Stimulated activated CD8-positive, alpha-beta memory T cell treated with anti-CD3 and anti-CD28 coated beads, Interleukin-12 subunit alpha, Interleukin-12 subunit beta, amount 100 ng/mL, for 1 hour (primary cell): ENCODE measurements around the gene MEF2A.
A peak's percentile ranks its signal among the peaks of the same experiment; 100 is the strongest.
"Not testable (repeated sequence)": the region's sequence is repeated elsewhere in the genome, so short reads cannot be mapped to it uniquely, and the experiment has no call there.

Experiments
- DNase-seq: peaks from one replicate; pipeline ENCODE4 v3.0.0-alpha.2; 2020; ENCODE audit warnings: low read depth

The MEF2A gene

DNA sequence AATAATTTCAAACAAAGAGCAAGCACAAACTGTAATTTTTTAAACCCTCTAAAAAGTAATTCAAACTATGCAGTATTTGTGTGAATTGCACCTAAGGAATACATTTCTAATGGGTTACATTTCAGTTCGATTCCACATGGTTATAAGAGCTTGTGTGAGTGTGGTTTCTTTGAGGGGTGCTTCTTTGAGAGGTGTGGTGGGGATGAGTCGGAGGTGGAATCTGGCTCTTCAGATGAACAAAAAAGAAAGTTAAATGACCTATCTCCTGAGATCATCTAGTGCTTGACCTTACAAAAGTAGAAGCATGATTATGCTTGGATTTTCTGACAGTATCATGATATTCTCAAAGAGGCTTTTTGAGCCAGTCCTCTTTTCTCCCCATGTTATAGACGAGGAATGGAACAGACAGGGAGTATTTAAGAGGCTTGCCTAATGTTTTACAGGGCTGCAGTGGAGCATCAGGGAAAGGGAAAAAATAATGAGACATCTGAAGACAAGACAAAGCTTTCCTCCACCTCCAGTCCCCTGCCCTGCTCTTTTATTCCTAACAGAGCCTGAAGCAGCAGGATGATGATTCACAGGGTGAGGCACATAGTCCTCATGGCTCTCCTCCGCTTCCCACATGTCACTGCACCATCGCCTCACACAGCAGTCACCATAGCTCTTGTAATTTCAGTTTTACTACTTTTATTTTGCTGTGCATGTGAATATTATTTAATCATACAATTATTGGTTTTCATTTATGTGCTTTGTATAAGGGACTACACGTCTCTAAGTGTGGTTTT, 85.4 kb downstream of the MEF2A start:
- no peak for DNase-seq

DNA sequence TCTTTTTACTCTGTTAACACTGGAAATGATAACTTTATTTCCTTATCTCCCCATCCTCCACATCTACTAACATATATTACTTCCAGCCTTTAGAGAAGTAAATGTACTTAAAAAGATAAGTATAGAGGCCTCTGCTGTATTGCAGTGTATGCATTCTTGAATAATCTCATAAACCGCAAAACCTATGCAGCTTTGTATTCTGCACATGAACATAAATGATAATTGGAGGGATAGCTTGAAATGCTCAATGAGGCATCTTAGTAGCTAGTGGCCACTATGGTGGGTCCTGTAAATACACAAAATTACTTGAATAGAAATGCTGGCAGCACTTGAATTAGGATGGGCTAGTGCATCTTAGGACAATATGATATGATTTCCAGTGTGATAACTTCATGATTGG, 90.4 kb downstream of the MEF2A start:
- DNase-seq, result no peak

GRCh38 chr15:99657996-99658395, 92.2 kb downstream of the MEF2A start:
- no peak for DNase-seq

- DNase-seq, result no peak
These were observed 97.1 kb downstream of the MEF2A start for GRCh38 chr15:99662903-99663302.

DNA sequence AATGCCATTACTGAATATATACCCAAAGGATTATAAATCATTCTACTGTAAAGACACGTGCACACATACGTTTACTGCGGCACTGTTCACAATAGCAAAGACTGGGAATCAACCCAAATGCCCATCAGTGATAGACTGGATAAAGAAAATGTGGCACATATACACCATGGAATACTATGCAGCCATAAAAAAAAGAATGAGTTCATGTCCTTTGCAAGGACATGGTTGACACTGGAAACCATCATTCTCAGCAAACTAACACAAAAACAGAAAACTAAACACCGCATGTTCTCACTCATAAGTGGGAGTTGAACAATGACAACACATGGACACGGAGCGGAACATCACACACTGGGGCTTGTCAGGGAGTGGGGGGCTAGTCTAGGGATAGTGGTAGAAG, 100.3 kb downstream of the MEF2A start:
- DNase-seq, result not testable (repeated sequence)

GRCh38 chr15:99668533-99669182, 102.9 kb downstream of the MEF2A start:
- no peak for DNase-seq

DNA sequence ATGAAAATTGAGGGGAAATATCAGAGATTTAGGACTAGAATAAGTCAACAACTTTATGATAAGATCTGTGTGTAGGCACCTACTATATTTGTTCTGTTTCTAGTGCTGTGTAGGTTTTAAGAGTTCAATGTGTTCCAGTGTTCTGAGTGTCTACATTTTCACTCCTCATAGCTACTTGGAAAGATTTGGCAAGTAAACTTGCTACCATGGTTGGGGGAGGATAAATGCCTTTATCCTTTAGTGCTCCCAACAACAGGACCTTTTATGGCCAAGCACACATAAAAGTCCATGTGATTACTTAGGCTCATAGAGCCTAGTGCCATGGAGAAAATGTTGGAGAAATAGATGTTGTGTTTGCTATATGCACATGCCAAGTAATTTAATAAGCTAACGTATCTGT, 103.5 kb downstream of the MEF2A start:
- DNase-seq, result no peak

DNA sequence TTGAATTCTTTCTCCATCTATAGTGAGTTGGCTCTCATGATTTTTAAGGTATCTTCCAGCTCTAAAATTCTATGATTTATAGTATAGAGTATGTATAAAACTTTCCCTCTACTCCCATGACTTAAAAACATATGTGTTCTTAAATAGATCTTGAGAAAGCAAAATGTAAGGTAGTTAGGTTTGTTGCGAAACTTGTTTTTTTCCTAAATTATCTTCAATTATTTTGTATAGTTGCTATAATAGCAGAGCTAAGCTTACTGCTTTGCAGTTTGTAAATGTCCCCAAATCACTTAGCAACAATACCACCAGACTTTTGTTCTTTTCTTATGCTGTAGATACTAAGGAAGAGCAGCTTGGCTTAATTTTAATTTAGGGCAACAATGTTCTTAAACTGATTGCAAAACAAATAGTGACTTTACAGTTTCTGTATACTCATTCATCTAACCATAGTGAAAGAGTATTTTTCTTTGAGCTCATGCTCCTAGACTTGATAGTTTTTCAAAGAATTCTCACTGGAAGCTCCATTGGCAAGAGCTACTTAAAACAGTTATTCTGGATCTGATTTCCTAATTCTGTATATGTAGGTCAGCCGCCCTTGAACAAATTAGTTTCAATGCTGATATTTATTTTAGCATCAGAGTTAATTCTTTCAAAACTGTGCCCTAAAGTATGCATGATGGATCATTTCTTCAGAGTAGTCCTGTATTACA, 106.3 kb downstream of the MEF2A start:
- DNase-seq, result no peak

DNA sequence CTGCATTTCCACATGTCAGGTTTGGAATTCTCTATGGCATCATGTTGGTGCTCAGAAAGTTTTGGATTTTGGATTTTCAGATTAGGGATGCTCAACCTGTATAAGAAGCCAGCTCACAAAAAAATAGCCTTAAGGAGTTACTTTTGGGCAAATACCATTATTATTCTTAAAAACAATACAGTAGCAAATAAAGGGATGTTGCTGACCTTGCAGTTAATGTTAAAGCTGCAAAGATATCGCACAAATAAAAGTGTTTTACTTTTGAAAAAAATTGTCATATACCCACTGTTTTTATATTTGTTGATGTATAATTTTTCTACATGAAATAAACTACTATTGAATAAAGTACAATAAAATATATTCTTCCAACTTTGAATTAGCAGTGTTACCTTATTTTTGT, 107.3 kb downstream of the MEF2A start:
- DNase-seq, result no peak

- no peak for DNase-seq
These were observed 108.5 kb downstream of the MEF2A start for GRCh38 chr15:99674279-99674678.

DNA sequence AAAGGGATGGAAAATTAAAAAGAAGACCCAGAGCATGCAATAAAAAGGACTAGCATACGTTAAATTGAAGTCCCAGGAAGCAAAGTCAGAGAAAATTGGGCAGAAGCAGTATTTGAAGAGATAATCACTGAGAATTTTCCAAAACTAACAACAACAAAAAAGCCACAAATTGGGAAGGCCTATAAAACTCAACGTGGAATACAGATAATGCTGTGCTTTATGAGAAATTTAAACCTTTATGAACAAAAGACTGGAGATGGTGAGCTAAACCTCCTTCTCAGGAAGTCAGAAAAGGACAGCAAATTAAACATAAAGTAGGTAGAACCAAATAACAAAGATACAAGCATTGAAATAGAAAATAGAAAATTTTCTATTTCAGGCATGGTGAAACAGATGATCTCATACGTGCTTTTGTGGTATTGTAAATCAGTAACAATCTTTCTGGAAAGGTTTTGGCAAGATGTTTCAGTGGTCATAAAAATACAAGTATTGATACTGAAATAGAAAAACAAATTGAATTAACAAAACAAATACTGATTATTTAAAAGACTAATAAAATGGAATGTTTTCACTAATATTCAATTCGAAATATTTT, 111.9 kb downstream of the MEF2A start:
- no peak for DNase-seq

DNA sequence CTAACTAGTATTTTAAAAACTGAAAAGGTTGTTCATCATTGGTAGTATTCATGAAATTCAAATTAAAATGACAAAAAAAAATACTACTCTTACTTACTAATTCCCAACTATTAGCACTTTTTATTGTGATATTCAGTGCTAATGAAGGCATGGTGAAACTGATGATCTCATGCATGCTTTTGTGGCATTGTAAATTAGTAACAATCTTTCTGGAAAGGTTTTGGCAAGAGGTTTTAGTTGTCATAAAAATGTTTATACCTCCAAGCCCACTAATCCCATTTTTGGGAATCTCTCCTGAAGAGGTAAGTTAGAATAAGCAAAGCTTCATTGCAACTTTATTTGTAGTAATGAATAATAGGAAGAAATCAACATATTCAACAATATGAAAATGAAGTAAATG, 114.5 kb downstream of the MEF2A start:
- DNase-seq, result no peak

- no peak for DNase-seq
These were observed 116.2 kb downstream of the MEF2A start for GRCh38 chr15:99681990-99682389.

DNA sequence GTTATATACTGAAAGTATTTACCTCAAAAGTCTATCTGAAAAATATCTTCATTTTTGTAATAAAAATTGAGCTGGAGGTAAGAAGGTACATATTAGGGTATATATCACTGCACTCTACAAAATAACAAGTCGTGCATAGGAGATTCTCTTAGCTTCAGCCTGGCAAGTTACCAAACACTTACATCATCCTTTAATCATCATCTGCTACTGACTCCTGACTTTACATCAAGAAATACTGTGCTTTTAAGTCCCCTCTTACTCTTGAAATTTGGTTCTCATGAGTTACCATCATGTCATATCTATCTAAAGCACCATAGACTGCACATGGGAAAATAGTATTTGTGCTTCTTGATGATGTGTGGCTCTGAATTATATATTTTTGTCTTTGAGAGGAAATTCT, 116.7 kb downstream of the MEF2A start:
- DNase-seq, result no peak

- DNase-seq, result no peak
These were observed 117.4 kb downstream of the MEF2A start for GRCh38 chr15:99683000-99683670.

DNA sequence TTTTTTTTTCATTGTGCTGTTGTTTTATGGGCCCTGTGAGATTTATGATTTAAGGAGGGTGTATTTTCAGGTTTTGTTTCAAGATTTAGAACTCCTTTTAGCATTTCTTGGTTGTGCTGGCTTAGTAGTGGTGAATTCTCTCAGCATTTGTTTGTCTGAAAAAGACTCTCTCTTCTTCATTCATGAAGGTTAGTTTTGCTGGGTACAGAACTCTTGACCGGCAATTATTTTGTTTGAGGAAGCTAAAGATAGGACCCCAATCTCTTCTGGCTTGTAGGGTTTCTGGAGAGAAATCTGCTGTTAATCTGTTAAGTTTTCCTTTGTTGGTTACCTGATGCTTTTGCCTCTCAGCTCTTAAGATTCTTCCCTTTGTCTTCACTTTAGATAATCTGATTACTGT, 120.5 kb downstream of the MEF2A start:
- no peak for DNase-seq

DNA sequence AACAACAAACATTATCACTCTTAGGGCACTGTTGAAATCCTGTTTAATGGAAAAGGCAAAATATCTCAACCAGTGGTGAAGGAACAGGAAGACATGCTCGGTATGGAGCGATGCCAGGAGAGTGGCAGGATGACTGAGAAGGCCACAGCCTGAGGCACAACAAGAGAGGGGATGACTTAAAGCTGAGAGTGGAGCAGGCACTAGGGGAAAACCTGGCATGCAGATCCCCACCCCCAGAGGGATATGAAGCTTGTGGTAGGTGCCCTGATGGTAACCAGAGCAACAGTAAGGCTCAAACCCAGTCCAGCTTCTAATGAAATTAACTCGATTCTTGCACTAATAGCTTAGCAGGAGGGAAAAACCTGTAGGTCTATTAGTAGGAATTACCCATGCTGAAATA, 127.0 kb downstream of the MEF2A start:
- no peak for DNase-seq

GRCh38 chr15:99696096-99696495, 130.3 kb downstream of the MEF2A start:
- no peak for DNase-seq

GRCh38 chr15:99702895-99703602, 137.3 kb downstream of the MEF2A start:
- DNase-seq, result no peak

- DNase-seq, result no peak
These were observed 138.0 kb downstream of the MEF2A start for GRCh38 chr15:99703603-99704443.

DNA sequence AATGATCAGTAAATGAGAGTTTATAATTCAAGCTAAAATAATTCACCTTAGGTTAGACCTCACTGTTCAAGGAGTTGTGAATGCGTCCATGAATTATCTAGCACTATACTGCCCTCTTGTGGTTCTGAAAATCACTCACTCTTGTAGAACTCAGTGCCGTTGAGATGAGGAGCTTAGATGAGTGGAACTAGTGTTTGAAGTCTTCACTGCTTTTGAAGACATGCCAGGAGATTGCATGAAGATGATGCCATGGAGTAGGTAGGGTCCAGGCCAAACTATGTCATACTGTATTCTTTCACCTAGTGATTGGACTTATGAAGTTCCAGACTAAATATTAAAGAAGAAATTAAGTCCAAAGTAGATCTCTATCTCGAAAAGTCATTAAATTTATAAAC, 138.7 kb downstream of the MEF2A start:
- peak; percentile 20 for DNase-seq
